Measurements from ENCODE around the gene KIF16B.

GRCh38 chr20:16541878-16542277, 31.4 kb downstream of the KIF16B start:
- TF ChIP-seq, protein P1, sequence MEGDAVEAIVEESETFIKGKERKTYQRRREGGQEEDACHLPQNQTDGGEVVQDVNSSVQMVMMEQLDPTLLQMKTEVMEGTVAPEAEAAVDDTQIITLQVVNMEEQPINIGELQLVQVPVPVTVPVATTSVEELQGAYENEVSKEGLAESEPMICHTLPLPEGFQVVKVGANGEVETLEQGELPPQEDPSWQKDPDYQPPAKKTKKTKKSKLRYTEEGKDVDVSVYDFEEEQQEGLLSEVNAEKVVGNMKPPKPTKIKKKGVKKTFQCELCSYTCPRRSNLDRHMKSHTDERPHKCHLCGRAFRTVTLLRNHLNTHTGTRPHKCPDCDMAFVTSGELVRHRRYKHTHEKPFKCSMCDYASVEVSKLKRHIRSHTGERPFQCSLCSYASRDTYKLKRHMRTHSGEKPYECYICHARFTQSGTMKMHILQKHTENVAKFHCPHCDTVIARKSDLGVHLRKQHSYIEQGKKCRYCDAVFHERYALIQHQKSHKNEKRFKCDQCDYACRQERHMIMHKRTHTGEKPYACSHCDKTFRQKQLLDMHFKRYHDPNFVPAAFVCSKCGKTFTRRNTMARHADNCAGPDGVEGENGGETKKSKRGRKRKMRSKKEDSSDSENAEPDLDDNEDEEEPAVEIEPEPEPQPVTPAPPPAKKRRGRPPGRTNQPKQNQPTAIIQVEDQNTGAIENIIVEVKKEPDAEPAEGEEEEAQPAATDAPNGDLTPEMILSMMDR (tag by site-specific recombination; IDR thresholded peaks at IDR 0.05): no peak
- TF ChIP-seq ZNF239 (tag by site-specific recombination; IDR thresholded peaks at IDR 0.05) (no peak), REST (tag by site-specific recombination; IDR thresholded peaks at IDR 0.05) (no peak), ZNF449 (tag by site-specific recombination; IDR thresholded peaks at IDR 0.05) (no peak), YY2 (tag by site-specific recombination; IDR thresholded peaks at IDR 0.05) (no peak)
- TF ChIP-seq, protein P2, sequence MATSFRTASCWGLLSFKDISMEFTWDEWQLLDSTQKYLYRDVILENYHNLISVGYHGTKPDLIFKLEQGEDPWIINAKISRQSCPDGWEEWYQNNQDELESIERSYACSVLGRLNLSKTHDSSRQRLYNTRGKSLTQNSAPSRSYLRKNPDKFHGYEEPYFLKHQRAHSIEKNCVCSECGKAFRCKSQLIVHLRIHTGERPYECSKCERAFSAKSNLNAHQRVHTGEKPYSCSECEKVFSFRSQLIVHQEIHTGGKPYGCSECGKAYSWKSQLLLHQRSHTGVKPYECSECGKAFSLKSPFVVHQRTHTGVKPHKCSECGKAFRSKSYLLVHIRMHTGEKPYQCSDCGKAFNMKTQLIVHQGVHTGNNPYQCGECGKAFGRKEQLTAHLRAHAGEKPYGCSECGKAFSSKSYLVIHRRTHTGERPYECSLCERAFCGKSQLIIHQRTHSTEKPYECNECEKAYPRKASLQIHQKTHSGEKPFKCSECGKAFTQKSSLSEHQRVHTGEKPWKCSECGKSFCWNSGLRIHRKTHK (tag by site-specific recombination; IDR thresholded peaks at IDR 0.05): no peak

Measured in HEK293 (cell line).